ENCODE data around the gene UGT1A1.

DNA sequence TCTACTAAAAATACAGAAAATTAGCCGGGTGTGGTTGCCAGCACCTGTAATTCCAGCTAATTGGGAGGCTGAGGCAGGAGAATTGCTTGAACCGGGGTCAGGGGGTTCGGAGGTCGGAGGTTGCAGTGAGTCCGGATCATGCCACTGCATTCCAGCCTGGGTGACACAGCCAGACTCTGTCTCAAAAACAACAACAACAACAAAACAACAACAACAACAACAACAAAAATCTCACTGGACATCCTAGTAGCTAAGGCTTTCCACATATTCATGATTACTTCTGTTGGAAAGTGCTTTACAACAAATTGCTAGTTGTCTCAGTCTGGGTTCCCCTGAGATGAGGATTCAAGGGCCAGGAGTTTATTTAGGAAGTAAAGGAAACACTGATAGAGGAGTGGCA lies 13.8 kb downstream of the UGT1A1 start:
- TF ChIP-seq, protein P1, sequence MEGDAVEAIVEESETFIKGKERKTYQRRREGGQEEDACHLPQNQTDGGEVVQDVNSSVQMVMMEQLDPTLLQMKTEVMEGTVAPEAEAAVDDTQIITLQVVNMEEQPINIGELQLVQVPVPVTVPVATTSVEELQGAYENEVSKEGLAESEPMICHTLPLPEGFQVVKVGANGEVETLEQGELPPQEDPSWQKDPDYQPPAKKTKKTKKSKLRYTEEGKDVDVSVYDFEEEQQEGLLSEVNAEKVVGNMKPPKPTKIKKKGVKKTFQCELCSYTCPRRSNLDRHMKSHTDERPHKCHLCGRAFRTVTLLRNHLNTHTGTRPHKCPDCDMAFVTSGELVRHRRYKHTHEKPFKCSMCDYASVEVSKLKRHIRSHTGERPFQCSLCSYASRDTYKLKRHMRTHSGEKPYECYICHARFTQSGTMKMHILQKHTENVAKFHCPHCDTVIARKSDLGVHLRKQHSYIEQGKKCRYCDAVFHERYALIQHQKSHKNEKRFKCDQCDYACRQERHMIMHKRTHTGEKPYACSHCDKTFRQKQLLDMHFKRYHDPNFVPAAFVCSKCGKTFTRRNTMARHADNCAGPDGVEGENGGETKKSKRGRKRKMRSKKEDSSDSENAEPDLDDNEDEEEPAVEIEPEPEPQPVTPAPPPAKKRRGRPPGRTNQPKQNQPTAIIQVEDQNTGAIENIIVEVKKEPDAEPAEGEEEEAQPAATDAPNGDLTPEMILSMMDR (conservative IDR thresholded peaks at IDR 0.05; ENCODE audit: low read depth, low read length), result no peak
- no peak for TF ChIP-seq EZH2 (IDR thresholded peaks at IDR 0.05; ENCODE audit: low read length, unreplicated experiment)
- TF ChIP-seq EZH2phosphoT487 (IDR thresholded peaks at IDR 0.05; ENCODE audit: borderline replicate concordance, low read length), result no peak

Measured in PC-3 (cell line).